ENCODE data around the gene NR2F1-AS1.

NR2F1-AS1 gene

GRCh38 chr5:93422652-93423280 is 158.3 kb downstream of the NR2F1-AS1 start:
- Histone ChIP-seq H3K27ac (ENCODE audit: low read length) (no peak overlapping the region), H3K9me3 (ENCODE audit: control insufficient read depth, insufficient read depth, low read length) (no peaks in the 10 kb centered on the region), H3K4me1 (ENCODE audit: control insufficient read depth, insufficient read depth, low read length) (peaks cover 5% of the 10 kb centered on the region; the same call in 1 of the 2 replicates), H3K36me3 (ENCODE audit: control insufficient read depth, insufficient read depth, low read length) (no peaks in the 10 kb centered on the region), H3K4me3 (ENCODE audit: low read length) (no peak overlapping the region), H3K27me3 (ENCODE audit: control insufficient read depth, insufficient read depth, low read length) (no peaks in the 10 kb centered on the region)
- no CpG with 5 or more reads among the region's 5 CpGs for WGBS (ENCODE audit: insufficient coverage, insufficient read length)
- no peak for DNase-seq (ENCODE audit: low read depth, low spot score)

- no peak overlapping the region for H3K27ac ChIP-seq (ENCODE audit: low read length)
- no peaks in the 10 kb centered on the region for H3K36me3 ChIP-seq (ENCODE audit: control insufficient read depth, insufficient read depth, low read length)
- no peak for DNase-seq (ENCODE audit: low read depth, low spot score)
- no peaks in the 10 kb centered on the region for H3K27me3 ChIP-seq (ENCODE audit: control insufficient read depth, insufficient read depth, low read length)
- no peak overlapping the region for H3K4me3 ChIP-seq (ENCODE audit: low read length)
- H3K4me1 ChIP-seq (ENCODE audit: control insufficient read depth, insufficient read depth, low read length): peaks cover 5% of the 10 kb centered on the region; the same call in 1 of the 2 replicates
- WGBS (ENCODE audit: insufficient coverage, insufficient read length): no CpG with 5 or more reads among the region's 9 CpGs
- H3K9me3 ChIP-seq (ENCODE audit: control insufficient read depth, insufficient read depth, low read length): no peaks in the 10 kb centered on the region
Measured at GRCh38 chr5:93421987-93422401, 159.0 kb downstream of the NR2F1-AS1 start.

GRCh38 chr5:93421468-93421867 is 159.6 kb downstream of the NR2F1-AS1 start:
- no peaks in the 10 kb centered on the region for H3K36me3 ChIP-seq (ENCODE audit: control insufficient read depth, insufficient read depth, low read length)
- H3K27ac ChIP-seq (ENCODE audit: low read length): no peak overlapping the region
- no peak overlapping the region for H3K4me3 ChIP-seq (ENCODE audit: low read length)
- no peaks in the 10 kb centered on the region for H3K27me3 ChIP-seq (ENCODE audit: control insufficient read depth, insufficient read depth, low read length)
- DNase-seq (ENCODE audit: low read depth, low spot score): peak; percentile 50
- H3K4me1 ChIP-seq (ENCODE audit: control insufficient read depth, insufficient read depth, low read length): peaks cover 5% of the 10 kb centered on the region; the same call in 1 of the 2 replicates
- no CpG with 5 or more reads among the region's 6 CpGs for WGBS (ENCODE audit: insufficient coverage, insufficient read length)
- no peaks in the 10 kb centered on the region for H3K9me3 ChIP-seq (ENCODE audit: control insufficient read depth, insufficient read depth, low read length)

GRCh38 chr5:93417490-93417889 is 163.5 kb downstream of the NR2F1-AS1 start:
- Histone ChIP-seq H3K36me3 (ENCODE audit: control insufficient read depth, insufficient read depth, low read length) (no peaks in the 10 kb centered on the region), H3K4me3 (ENCODE audit: low read length) (no peak overlapping the region), H3K27ac (ENCODE audit: low read length) (no peak overlapping the region), H3K27me3 (ENCODE audit: control insufficient read depth, insufficient read depth, low read length) (no peaks in the 10 kb centered on the region), H3K4me1 (ENCODE audit: control insufficient read depth, insufficient read depth, low read length) (no peaks in the 10 kb centered on the region; the same call in 1 of the 2 replicates), H3K9me3 (ENCODE audit: control insufficient read depth, insufficient read depth, low read length) (no peaks in the 10 kb centered on the region)
- WGBS (ENCODE audit: insufficient coverage, insufficient read length): no CpG with 5 or more reads among the region's 3 CpGs
- DNase-seq (ENCODE audit: low read depth, low spot score): no peak

GRCh38 chr5:93415819-93416218 is 165.2 kb downstream of the NR2F1-AS1 start:
- no peak overlapping the region for H3K27ac ChIP-seq (ENCODE audit: low read length)
- no peaks in the 10 kb centered on the region for H3K4me1 ChIP-seq (ENCODE audit: control insufficient read depth, insufficient read depth, low read length)
- H3K4me3 ChIP-seq (ENCODE audit: low read length): no peak overlapping the region
- DNase-seq (ENCODE audit: low read depth, low spot score): no peak
- H3K9me3 ChIP-seq (ENCODE audit: control insufficient read depth, insufficient read depth, low read length): no peaks in the 10 kb centered on the region
- H3K36me3 ChIP-seq (ENCODE audit: control insufficient read depth, insufficient read depth, low read length): no peaks in the 10 kb centered on the region
- no peaks in the 10 kb centered on the region for H3K27me3 ChIP-seq (ENCODE audit: control insufficient read depth, insufficient read depth, low read length)
- no CpG with 5 or more reads among the region's 1 CpG for whole genome bisulfite sequencing (ENCODE audit: insufficient coverage, insufficient read length)

GRCh38 chr5:93411716-93412115 is 169.3 kb downstream of the NR2F1-AS1 start:
- no peak for DNase-seq (ENCODE audit: low read depth, low spot score)
- no peak overlapping the region for H3K27ac ChIP-seq (ENCODE audit: low read length)
- no peaks in the 10 kb centered on the region for H3K36me3 ChIP-seq (ENCODE audit: control insufficient read depth, insufficient read depth, low read length)
- no peak overlapping the region for H3K4me3 ChIP-seq (ENCODE audit: low read length)
- whole genome bisulfite sequencing (ENCODE audit: insufficient coverage, insufficient read length): no CpG with 5 or more reads among the region's 3 CpGs
- no peaks in the 10 kb centered on the region for H3K9me3 ChIP-seq (ENCODE audit: control insufficient read depth, insufficient read depth, low read length)
- no peaks in the 10 kb centered on the region for H3K27me3 ChIP-seq (ENCODE audit: control insufficient read depth, insufficient read depth, low read length)
- no peaks in the 10 kb centered on the region; the same call in 1 of the 2 replicates for H3K4me1 ChIP-seq (ENCODE audit: control insufficient read depth, insufficient read depth, low read length)

GRCh38 chr5:93409691-93410090 is 171.3 kb downstream of the NR2F1-AS1 start:
- no peak for DNase-seq (ENCODE audit: low read depth, low spot score)
- Histone ChIP-seq H3K36me3 (ENCODE audit: control insufficient read depth, insufficient read depth, low read length) (no peaks in the 10 kb centered on the region), H3K9me3 (ENCODE audit: control insufficient read depth, insufficient read depth, low read length) (no peaks in the 10 kb centered on the region), H3K4me1 (ENCODE audit: control insufficient read depth, insufficient read depth, low read length) (no peaks in the 10 kb centered on the region; the same call in 1 of the 2 replicates), H3K27me3 (ENCODE audit: control insufficient read depth, insufficient read depth, low read length) (no peaks in the 10 kb centered on the region), H3K4me3 (ENCODE audit: low read length) (no peak overlapping the region), H3K27ac (ENCODE audit: low read length) (no peak overlapping the region)

- Histone ChIP-seq H3K27me3 (ENCODE audit: control insufficient read depth, insufficient read depth, low read length) (no peaks in the 10 kb centered on the region), H3K27ac (ENCODE audit: low read length) (no peak overlapping the region), H3K4me3 (ENCODE audit: low read length) (no peak overlapping the region), H3K4me1 (ENCODE audit: control insufficient read depth, insufficient read depth, low read length) (no peaks in the 10 kb centered on the region; the same call in 1 of the 2 replicates), H3K36me3 (ENCODE audit: control insufficient read depth, insufficient read depth, low read length) (no peaks in the 10 kb centered on the region), H3K9me3 (ENCODE audit: control insufficient read depth, insufficient read depth, low read length) (no peaks in the 10 kb centered on the region)
- DNase-seq (ENCODE audit: low read depth, low spot score): no peak
- WGBS (ENCODE audit: insufficient coverage, insufficient read length): no CpG with 5 or more reads among the region's 6 CpGs
Measured at GRCh38 chr5:93407454-93407853, 173.6 kb downstream of the NR2F1-AS1 start.

- DNase-seq (ENCODE audit: low read depth, low spot score): no peak
- Histone ChIP-seq H3K4me1 (ENCODE audit: control insufficient read depth, insufficient read depth, low read length) (no peaks in the 10 kb centered on the region; the same call in 1 of the 2 replicates), H3K36me3 (ENCODE audit: control insufficient read depth, insufficient read depth, low read length) (no peaks in the 10 kb centered on the region), H3K27me3 (ENCODE audit: control insufficient read depth, insufficient read depth, low read length) (no peaks in the 10 kb centered on the region), H3K9me3 (ENCODE audit: control insufficient read depth, insufficient read depth, low read length) (no peaks in the 10 kb centered on the region), H3K4me3 (ENCODE audit: low read length) (no peak overlapping the region), H3K27ac (ENCODE audit: low read length) (no peak overlapping the region)
- WGBS (ENCODE audit: insufficient coverage, insufficient read length): no CpG with 5 or more reads among the region's 5 CpGs
Measured at GRCh38 chr5:93406971-93407401, 174.0 kb downstream of the NR2F1-AS1 start.

GRCh38 chr5:93404246-93404645 is 176.8 kb downstream of the NR2F1-AS1 start:
- Histone ChIP-seq H3K4me3 (ENCODE audit: low read length) (no peak overlapping the region), H3K27me3 (ENCODE audit: control insufficient read depth, insufficient read depth, low read length) (no peaks in the 10 kb centered on the region), H3K36me3 (ENCODE audit: control insufficient read depth, insufficient read depth, low read length) (no peaks in the 10 kb centered on the region), H3K27ac (ENCODE audit: low read length) (no peak overlapping the region), H3K4me1 (ENCODE audit: control insufficient read depth, insufficient read depth, low read length) (no peaks in the 10 kb centered on the region; the same call in 1 of the 2 replicates), H3K9me3 (ENCODE audit: control insufficient read depth, insufficient read depth, low read length) (no peaks in the 10 kb centered on the region)
- no peak for DNase-seq (ENCODE audit: low read depth, low spot score)
- WGBS (ENCODE audit: insufficient coverage, insufficient read length): no CpG with 5 or more reads among the region's 1 CpG

All from iPS DF 6.9 (cell line).